B cell (primary cell): Measurements from ENCODE around the gene VARS1. TPM values are rescaled to one million over a fixed set of nuclear protein-coding genes. Genes with fewer than 3 reads are reported as not detected.

ENCODE experiments used
- ATAC-seq: fragments of 200-7000 bp; cut with Tn5 transposase; one replicate; pipeline ENCODE4 v1.10.0; 2021; ENCODE audit warnings: low read depth, mild to moderate bottlenecking, moderate number of reproducible peaks, moderate library complexity
- CTCF ChIA-PET: fragments of 350-600 bp; sonication (Branson Sonifier 250); formaldehyde crosslinking; loops from one replicate; lab custom pipeline; 2021; ENCODE audit warnings: antibody characterized with exemption, inconsistent platforms; lab: Charles Lee
- POLR2A ChIA-PET: fragments of 350-600 bp; sonication (Branson Sonifier 250); formaldehyde crosslinking; loops from one replicate; lab custom pipeline; 2021; ENCODE audit warnings: antibody characterized with exemption; lab: Charles Lee
- DNase-seq: peaks from one replicate; pipeline ENCODE4 v3.0.0; 2013
- H2AFZ ChIP-seq: 2 replicates; pipeline ENCODE4 v1.6.1; 2012; ENCODE audit warnings: mild to moderate bottlenecking, low read depth, low read length; ENCODE audit not compliant: insufficient read depth, poor library complexity, severe bottlenecking
- H3K27ac ChIP-seq, 2 donors: 1 replicate in 1 of 2; 2 replicates in 1 of 2; pipeline ENCODE4 v1.5.1; 2012 to 2013; ENCODE audit warnings: low read length in 2 of 2, mild to moderate bottlenecking in 2 of 2, moderate library complexity in 1 of 2
- H3K27me3 ChIP-seq, 4 experiments: fragments of 200-600 bp in 1 of 4; sonication (generic) in 1 of 4; replicated peaks in 1 of 4; 1 replicate in 2 of 4; 2 replicates in 2 of 4; pipeline versions ENCODE4 v1.6.1 to v1.7.0; 2013 to 2016; ENCODE audit warnings: low read length in 3 of 4, mild to moderate bottlenecking in 2 of 4, mixed read lengths in 1 of 4, moderate library complexity in 1 of 4; ENCODE audit not compliant: insufficient read depth in 4 of 4, control insufficient read depth in 3 of 4; ENCODE audit errors: control extremely low read depth in 1 of 4
- H3K36me3 ChIP-seq, 2 experiments: replicated peaks in 1 of 2; 1 replicate in 1 of 2; 2 replicates in 1 of 2; pipeline versions ENCODE4 v1.6.1 to v1.7.1; 2013; ENCODE audit warnings: low read length in 1 of 2; ENCODE audit not compliant: insufficient read depth in 2 of 2, control insufficient read depth in 1 of 2; ENCODE audit errors: control extremely low read depth in 1 of 2, extremely low read depth in 1 of 2
- H3K4me1 ChIP-seq, 2 donors: fragments of 200-600 bp in 1 of 2; sonication (generic) in 1 of 2; 1 replicate in 1 of 2; 2 replicates in 1 of 2; pipeline versions ENCODE4 v1.5.1 to v1.6.1; 2013 to 2017; ENCODE audit warnings: low read length in 2 of 2; ENCODE audit not compliant: control insufficient read depth in 2 of 2, insufficient read depth in 2 of 2
- H3K4me2 ChIP-seq: replicated peaks from 2 replicates; pipeline ENCODE3; 2012; ENCODE audit warnings: mild to moderate bottlenecking, low read depth, low read length; ENCODE audit not compliant: poor library complexity, severe bottlenecking
- H3K4me3 ChIP-seq, 5 experiments: fragments of 200-600 bp in 1 of 5; sonication (generic) in 1 of 5; 1 replicate in 3 of 5; 2 replicates in 2 of 5; pipeline versions ENCODE4 v1.5.1 to v1.7.0; 2011 to 2016; ENCODE audit warnings: low read length in 4 of 5, mild to moderate bottlenecking in 4 of 5, low read depth in 2 of 5, control low read depth in 1 of 5, moderate library complexity in 1 of 5; ENCODE audit not compliant: insufficient read depth in 1 of 5; ENCODE audit errors: control extremely low read depth in 1 of 5, extremely low read depth in 1 of 5
- H3K79me2 ChIP-seq: fragments of 200-600 bp; sonication (generic); one replicate; pipeline ENCODE4 v1.6.0; 2016; ENCODE audit warnings: low read length; ENCODE audit not compliant: control insufficient read depth, insufficient read depth
- H3K9ac ChIP-seq: fragments of 200-600 bp; sonication (generic); 2 replicates; pipeline ENCODE4 v1.6.1; 2017; ENCODE audit warnings: mild to moderate bottlenecking, low read length, moderate library complexity
- H3K9me3 ChIP-seq, 3 donors: one replicate each; pipeline versions ENCODE4 v1.6.1 to v1.7.1; 2013; ENCODE audit warnings: low read length in 2 of 3; ENCODE audit not compliant: control insufficient read depth in 2 of 3, insufficient read depth in 1 of 3; ENCODE audit errors: control extremely low read depth in 1 of 3
- H4K20me1 ChIP-seq: 2 replicates; pipeline ENCODE4 v1.6.0; 2012; ENCODE audit warnings: mild to moderate bottlenecking, low read length; ENCODE audit not compliant: insufficient read depth, control insufficient read depth, poor library complexity, severe bottlenecking
- H3K27ac Mint-ChIP-seq: one replicate; pipeline ENCODE4 v1.8.0; 2021; ENCODE audit warnings: mixed read lengths
- H3K27me3 Mint-ChIP-seq: one replicate; pipeline ENCODE4 v1.8.0; 2021; ENCODE audit warnings: mixed read lengths
- H3K4me1 Mint-ChIP-seq: one replicate; pipeline ENCODE4 v1.8.0; 2021; ENCODE audit warnings: mixed read lengths
- H3K4me3 Mint-ChIP-seq: one replicate; pipeline ENCODE4 v1.8.0; 2021; ENCODE audit warnings: mixed read lengths
- H3K9me3 Mint-ChIP-seq: one replicate; pipeline ENCODE4 v1.8.0; 2022; ENCODE audit warnings: mixed read lengths; ENCODE audit not compliant: insufficient read depth
- CTCF ChIP-seq: fragments of 200-600 bp; IDR thresholded peaks from one replicate; pipeline ENCODE4 v1.8.0; 2022; ENCODE audit warnings: antibody characterized with exemption, mild to moderate bottlenecking
- EZH2 ChIP-seq: IDR thresholded peaks from 2 replicates; pipeline ENCODE4 v1.6.1; 2012; ENCODE audit warnings: borderline replicate concordance, low read depth, mild to moderate bottlenecking, moderate library complexity, low read length; ENCODE audit not compliant: insufficient read depth, poor library complexity, severe bottlenecking
- WGBS: methylation state at CpG from one replicate; pipeline ENCODE4 v1.1.5; 2013; ENCODE audit warnings: missing lambda C conversion rate; ENCODE audit not compliant: insufficient coverage; 5-methylcytosine and 5-hydroxymethylcytosine counted together
- intact Hi-C: fragments of 100-400 bp; cut with micrococcal nuclease; formaldehyde crosslinking; loops from one replicate; pipeline ENCODE4 v1.10.0; 2022
- polyA plus RNA-seq: library from polyadenylated mRNA; depleted of rRNA; stranded (reverse); fragments of >200 nt; gene quantifications from 2 replicates; pipeline ENCODE4 v1.2.3, GENCODE V29; 2012
- total RNA-seq, 2 donors: library from RNA; stranded (reverse); fragments of 120-200 nt in 1 of 2; gene quantifications; 1 replicate in 1 of 2; 2 replicates in 1 of 2; pipeline versions ENCODE4 v1.2.3 to v1.2.4, GENCODE V29; 2013 to 2022

The VARS1 gene
- total and polyA plus RNA-seq, 2 donors (not counting 1 experiment from before 2014, with no cell fraction given), result 52.3 to 66.8 TPM

GRCh38 chr6:31782126-31782855 is 13.3 kb downstream of the VARS1 start:
- no peak overlapping the region for H3K27ac ChIP-seq
- H2AFZ ChIP-seq, result no peak overlapping the region
- no peak overlapping the region for H3K27ac Mint-ChIP-seq
- H3K4me1 Mint-ChIP-seq, result peaks cover 8% of the 10 kb centered on the region
- ChIA-PET POLR2A (no interaction called here), CTCF (no interaction called here)
- no peaks in the 10 kb centered on the region for H3K27me3 Mint-ChIP-seq
- H3K9me3 ChIP-seq, result no peaks in the 10 kb centered on the region
- no peaks in the 10 kb centered on the region for H3K27me3 ChIP-seq
- WGBS, result 97% methylated on average over 32 of the region's 32 CpGs
- H3K4me3 Mint-ChIP-seq, result no peak overlapping the region
- H3K79me2 ChIP-seq, result peaks cover 29% of the 10 kb centered on the region
- H3K4me2 ChIP-seq, result no peak overlapping the region
- TF ChIP-seq EZH2 (no peak), CTCF (no peak)
- no peak for DNase-seq
- H3K9ac ChIP-seq, result no peak overlapping the region
- intact Hi-C loops, result no loop called here
- ATAC-seq, result no peak
- H3K9me3 Mint-ChIP-seq, result no peaks in the 10 kb centered on the region
- H3K36me3 ChIP-seq, result peaks cover 0 to 75% of the 10 kb centered on the region in 2 experiments
- peaks cover 4 to 7% of the 10 kb centered on the region in 2 donors for H3K4me1 ChIP-seq
- no peak overlapping the region for H3K4me3 ChIP-seq
- no peaks in the 10 kb centered on the region for H4K20me1 ChIP-seq

GRCh38 chr6:31781244-31782125 is 14.1 kb downstream of the VARS1 start:
- Mint-ChIP-seq H3K27ac (no peak overlapping the region), H3K9me3 (no peaks in the 10 kb centered on the region), H3K4me1 (peaks cover 15% of the 10 kb centered on the region), H3K27me3 (no peaks in the 10 kb centered on the region), H3K4me3 (no peak overlapping the region)
- CTCF ChIA-PET, result no interaction called here
- H3K9ac ChIP-seq, result no peak overlapping the region
- no peaks in the 10 kb centered on the region for H3K9me3 ChIP-seq
- no peaks in the 10 kb centered on the region for H4K20me1 ChIP-seq
- no peak for DNase-seq
- intact Hi-C loops, result no loop called here
- H3K79me2 ChIP-seq, result peaks cover 25% of the 10 kb centered on the region
- no peak overlapping the region for H3K4me3 ChIP-seq
- peaks cover 0 to 75% of the 10 kb centered on the region in 2 experiments for H3K36me3 ChIP-seq
- H2AFZ ChIP-seq, result no peak overlapping the region
- no peaks in the 10 kb centered on the region for H3K27me3 ChIP-seq
- H3K4me2 ChIP-seq, result no peak overlapping the region
- H3K27ac ChIP-seq, result no peak overlapping the region
- H3K4me1 ChIP-seq, result peaks cover 12 to 14% of the 10 kb centered on the region in 2 donors
- 96% methylated on average over 18 of the region's 23 CpGs for WGBS
- no peak for ATAC-seq
- POLR2A ChIA-PET, result interaction anchor here (0.5 to 1.0 kb wide), 2 partner anchors 48 to 50 kb away, joined by 4 to 9 read pairs; no protein-coding TSS in a partner anchor
- TF ChIP-seq CTCF, result no peak
- TF ChIP-seq EZH2, result no peak
